NOMO-1 (cell line): ENCODE measurements around the gene GALNT4.

Experiments used
- DNase-seq, 2 experiments: peaks; one replicate each; lab custom pipeline; 2025; ENCODE audit not compliant: unreplicated experiment in 2 of 2; lab: John Stamatoyannopoulos, UW

GALNT4 gene

DNA sequence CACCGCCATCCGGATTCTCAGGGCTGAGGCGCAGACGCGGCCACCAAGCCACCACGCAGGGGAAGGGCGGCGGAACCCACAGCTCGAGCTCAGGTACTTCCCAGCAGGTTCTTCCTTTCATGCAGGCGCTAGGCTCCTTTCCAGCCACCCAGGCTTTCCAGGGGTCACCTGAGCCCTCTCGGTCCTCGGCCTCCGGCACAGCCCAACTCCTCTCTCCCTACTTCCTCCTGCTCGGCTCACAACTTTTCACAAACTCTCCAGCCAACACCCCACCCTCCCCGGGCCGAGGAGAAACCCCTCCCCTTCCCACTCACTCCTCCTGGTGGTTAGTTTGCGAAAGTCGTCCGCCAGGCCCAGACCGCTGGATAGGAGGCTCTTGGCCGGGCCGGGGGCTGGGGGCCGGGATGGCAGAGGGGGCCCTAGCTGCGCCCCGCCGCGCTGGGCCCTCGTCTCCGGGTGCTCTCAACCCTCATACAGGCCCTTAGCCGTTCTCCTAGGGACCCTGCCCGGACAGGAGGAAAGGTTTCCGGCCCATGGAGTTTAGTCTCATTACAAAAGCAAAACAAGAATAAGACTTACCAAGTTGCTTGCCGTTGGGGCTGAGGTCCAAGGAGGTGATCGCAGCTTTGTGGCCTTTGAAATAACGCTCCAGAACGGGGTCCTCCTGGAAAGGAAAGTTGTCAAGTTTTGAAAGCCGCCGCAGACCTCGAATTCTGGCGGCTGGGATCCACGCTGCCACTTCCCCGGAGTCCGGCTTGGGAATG, at the start of gene GALNT4:
Gene GALNT4 (minus strand): TSS at position 256 of the 764 bp plus-strand sequence. CDS start 247 bp downstream, at position 9.
- peak; percentile 82 to 92 for DNase-seq

DNA sequence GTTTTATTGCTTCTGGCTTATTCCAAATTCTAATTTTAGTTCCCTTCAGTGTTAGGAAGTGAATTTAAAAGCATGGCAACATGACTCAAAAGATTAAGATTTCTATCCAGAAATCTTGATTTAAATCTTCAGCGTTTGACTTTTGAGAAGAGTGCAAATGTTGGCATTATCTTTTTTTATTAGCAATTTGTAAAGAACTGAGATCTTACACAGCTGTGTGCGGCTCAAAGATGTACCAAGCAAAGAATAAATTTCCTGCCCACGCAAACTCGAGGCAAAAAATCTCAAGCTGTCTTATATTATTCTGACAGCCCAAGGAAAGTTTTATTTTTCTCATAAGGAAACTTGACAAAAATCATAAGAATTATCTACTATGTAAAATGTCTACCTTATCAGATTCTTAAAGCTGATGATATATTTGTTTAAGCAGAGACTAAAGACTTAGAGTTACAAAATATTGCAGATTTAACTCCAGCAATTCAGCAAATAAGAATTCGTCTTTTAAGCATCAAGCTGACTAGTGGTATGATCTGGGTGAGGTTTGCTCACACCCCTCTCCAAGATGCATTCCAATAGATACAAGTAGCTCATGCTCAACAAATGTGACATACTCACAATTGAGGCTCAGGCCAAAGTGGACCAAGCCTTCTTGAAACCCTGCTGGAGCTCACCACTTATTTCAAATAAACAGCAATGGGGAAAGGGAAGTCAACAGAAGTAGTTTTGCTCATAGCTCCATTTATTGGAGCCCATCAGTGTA, 48.6 kb upstream of the GALNT4 start:
- DNase-seq = no peak

GRCh38 chr12:89571491-89572195, 47.0 kb upstream of the GALNT4 start:
- no peak for DNase-seq

- peak; percentile 19 to 38 for DNase-seq
Observed at GRCh38 chr12:89568484-89568883, 43.9 kb upstream of the GALNT4 start.

- DNase-seq = no peak
Observed at GRCh38 chr12:89567691-89568239, 43.2 kb upstream of the GALNT4 start.

DNA sequence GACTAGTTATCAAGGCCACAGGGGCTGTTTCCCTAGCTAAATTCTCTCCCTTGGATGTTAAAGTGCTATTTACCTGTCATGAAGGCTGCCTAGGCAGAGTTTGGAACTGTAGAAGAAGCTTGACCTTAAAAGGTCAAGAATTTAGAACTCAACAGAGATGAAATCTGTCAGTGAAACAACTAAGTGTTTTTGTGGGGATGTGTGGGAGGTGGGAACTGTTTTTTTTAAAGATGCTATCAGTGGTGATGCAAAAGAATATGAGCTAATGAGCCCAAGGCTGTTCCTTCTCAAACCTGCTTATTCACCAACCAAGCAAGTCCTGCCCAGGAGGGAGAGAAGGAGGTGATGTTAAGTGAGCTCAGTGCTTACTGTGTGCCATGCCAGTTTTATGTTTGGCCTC, 42.0 kb upstream of the GALNT4 start:
- DNase-seq = no peak

- no peak for DNase-seq
Observed at GRCh38 chr12:89565002-89565401, 40.4 kb upstream of the GALNT4 start.

GRCh38 chr12:89559753-89560152, 35.2 kb upstream of the GALNT4 start:
- DNase-seq = no peak

DNA sequence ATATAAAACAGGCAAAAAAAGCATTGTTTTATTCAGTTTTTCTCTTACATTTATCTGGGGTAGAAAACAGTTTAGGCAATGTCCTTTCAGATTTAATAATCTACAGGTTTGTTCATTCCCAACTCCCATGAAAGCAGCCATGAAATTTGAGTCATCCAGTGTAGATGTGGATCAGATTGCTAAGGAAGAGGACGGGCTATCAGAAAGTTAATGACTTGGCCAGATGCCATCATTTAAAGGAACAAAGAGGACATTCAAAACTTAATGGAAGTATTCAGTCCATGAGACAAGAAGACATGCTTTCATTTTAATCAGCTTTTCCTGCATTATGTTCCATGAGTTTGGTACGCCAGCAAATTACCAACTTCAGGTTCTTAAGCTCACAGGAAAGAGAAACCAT, 32.4 kb upstream of the GALNT4 start:
- DNase-seq = no peak

DNA sequence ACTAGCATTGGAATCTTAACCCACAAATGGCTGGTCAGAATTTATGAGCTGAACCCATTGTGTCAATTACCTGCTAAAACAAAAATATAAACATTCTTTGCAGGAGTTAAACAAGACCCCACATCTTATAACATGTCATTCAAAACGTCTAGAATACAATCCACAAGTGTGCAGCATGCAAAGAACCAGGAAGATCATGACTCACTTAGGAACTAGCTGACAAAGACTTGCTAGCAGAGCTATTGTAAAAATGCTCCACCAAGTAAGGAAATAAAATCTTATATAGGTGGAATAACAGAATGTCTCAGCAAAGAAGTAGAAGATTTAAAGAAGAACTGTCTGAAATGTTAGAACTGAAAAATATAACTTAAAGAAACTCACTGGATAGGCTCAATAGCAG, 27.8 kb upstream of the GALNT4 start:
- DNase-seq = no peak

DNA sequence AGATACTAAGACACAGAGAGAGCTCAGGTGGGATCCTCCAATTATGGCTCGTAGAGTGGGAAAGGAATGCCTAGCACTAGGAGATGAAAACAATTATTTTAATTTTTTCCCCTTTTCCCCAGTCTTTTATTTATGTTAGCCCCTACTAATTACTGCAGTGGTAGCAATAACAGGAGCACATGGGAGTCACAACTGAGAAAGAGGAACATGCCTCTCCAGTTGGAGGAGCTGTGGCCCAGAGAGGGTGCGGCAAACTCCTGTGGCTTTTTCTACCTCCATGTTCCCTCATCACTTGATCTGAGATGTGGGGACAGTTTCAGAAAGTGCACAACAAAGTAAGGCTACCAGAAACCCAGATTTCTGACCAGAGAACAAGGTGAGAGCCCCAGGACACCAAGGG, 27.2 kb upstream of the GALNT4 start:
- no peak for DNase-seq

- DNase-seq = no peak
Observed at GRCh38 chr12:89547101-89547500, 22.5 kb upstream of the GALNT4 start.

GRCh38 chr12:89546151-89546550, 21.6 kb upstream of the GALNT4 start:
- no peak for DNase-seq

DNA sequence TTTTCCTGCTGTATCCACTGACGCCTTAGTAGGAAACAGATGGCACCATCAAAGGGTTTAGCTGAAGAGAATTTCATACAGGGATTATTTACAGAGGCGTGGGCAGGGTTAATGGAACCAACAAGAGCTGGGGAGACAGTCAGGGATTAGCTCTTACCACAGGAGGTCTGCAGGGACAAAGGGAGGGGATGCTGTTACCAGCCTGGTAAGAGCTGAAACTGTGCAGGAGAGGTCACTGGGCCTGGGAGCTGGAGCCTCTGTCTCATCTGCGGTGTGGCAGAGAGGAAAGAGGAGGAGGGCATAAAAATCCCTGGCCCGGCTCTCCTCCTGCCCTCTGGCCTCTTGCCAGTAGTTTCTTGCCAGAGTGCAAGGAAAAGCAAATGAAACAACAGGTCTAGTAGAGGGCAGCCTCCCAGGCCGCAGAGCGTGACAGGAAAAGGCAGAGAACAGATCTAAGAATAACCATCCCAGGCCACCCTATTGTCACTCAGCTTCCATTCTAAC, 20.1 kb upstream of the GALNT4 start:
- no peak for DNase-seq

DNA sequence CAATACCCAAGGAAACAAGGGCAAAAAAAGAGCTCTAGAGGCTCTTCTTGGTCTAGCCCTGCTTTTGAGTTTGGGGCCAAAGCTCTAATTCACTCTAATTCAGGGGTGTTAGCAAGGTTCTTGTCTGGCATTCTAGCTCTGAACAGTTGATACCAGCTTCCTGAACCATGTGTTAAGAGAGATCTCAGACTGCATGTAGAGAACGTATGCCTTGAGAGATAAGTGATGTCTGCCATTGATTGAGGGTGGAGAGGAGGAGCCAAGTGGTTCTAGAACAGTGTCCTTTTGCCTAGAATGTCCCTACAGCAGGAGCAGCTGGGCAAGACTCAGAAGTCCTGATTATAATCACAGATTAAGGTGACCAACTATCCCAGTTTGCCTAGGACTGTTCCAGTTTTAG, 19.4 kb upstream of the GALNT4 start:
- DNase-seq = no peak

DNA sequence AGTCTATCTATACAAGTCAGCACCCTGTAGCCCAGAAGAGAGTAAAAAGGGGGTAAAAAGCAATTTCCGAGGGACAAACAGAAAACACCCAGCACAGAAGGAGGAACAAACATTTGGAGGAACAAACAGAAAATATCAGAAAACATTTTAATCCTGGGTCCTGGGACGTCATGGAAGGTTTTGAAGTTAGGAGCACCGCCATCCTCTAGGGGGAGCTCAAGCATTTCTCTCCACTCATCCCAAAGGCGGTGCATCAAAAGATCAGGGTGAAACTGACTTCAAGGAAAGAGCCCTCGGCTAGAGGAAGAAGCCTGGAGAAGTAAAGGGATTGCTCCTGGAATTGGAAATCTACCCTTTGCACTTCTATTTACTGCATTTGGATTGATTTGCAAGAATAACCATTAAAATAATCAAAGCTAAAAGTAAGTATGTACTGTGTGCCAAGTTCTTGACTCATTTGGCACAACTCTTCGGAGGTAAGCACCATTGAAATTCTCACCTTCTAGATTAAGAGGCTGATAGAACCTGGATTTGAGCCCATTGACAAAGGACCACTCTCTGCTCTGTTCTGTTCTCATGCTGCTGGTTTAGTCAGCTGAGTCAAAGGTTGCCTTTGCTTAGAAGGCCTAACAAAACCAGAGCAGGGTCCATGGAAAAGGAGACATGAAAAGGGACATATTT, 18.5 kb upstream of the GALNT4 start:
- peak; percentile 57 to 67 for DNase-seq

GRCh38 chr12:89542236-89542635, 17.6 kb upstream of the GALNT4 start:
- DNase-seq = no peak

- DNase-seq = no peak
Observed at GRCh38 chr12:89540586-89540985, 16.0 kb upstream of the GALNT4 start.

GRCh38 chr12:89539426-89540223, 15.0 kb upstream of the GALNT4 start:
- DNase-seq = peak; percentile 49 to 61

GRCh38 chr12:89538897-89539296, 14.3 kb upstream of the GALNT4 start:
- no peak for DNase-seq
